ENCODE measurements around the gene TIAM2.

DNA sequence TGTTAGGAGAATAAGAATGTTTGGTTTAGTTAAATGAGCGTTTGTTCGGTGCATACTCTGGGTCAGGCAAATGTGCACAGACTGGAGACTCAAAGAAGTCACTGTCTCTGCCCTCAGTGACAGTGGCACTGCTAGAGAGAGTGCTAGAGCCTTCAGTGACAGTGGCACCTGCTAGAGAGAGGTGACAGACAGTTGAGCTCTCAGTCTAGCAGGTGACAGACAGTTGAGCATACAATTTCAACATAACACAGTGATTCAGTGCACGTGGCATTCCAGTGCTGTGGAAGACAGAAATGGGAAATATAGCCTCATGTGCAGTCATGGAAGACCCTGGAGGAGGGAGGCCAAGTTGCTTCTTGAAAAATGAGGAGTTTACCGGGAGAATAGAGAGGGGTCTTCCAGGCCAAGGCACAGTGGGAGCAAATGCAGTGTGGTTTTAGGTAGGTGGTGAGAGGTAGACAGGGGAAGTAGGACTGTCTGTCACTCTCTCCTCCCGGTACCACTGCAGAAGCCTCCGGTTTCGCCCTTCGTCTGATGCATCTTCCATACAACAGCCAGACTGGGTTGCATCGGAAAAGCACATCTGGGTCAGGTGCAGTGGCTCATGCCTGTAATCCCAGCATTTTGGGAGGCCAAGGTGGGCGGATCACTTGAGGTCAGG lies 160.8 kb downstream of the TIAM2 start:
- TF ChIP-seq, protein P1, sequence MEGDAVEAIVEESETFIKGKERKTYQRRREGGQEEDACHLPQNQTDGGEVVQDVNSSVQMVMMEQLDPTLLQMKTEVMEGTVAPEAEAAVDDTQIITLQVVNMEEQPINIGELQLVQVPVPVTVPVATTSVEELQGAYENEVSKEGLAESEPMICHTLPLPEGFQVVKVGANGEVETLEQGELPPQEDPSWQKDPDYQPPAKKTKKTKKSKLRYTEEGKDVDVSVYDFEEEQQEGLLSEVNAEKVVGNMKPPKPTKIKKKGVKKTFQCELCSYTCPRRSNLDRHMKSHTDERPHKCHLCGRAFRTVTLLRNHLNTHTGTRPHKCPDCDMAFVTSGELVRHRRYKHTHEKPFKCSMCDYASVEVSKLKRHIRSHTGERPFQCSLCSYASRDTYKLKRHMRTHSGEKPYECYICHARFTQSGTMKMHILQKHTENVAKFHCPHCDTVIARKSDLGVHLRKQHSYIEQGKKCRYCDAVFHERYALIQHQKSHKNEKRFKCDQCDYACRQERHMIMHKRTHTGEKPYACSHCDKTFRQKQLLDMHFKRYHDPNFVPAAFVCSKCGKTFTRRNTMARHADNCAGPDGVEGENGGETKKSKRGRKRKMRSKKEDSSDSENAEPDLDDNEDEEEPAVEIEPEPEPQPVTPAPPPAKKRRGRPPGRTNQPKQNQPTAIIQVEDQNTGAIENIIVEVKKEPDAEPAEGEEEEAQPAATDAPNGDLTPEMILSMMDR (IDR thresholded peaks at IDR 0.05; ENCODE audit: low read length), result no peak
- no peak for TF ChIP-seq EZH2 (optimal IDR thresholded peaks at IDR 0.05; ENCODE audit: low read depth, low read length)

Data from MM.1S (cell line).